ENCODE data around the gene ZNF532.

ZNF532 gene, protein sequence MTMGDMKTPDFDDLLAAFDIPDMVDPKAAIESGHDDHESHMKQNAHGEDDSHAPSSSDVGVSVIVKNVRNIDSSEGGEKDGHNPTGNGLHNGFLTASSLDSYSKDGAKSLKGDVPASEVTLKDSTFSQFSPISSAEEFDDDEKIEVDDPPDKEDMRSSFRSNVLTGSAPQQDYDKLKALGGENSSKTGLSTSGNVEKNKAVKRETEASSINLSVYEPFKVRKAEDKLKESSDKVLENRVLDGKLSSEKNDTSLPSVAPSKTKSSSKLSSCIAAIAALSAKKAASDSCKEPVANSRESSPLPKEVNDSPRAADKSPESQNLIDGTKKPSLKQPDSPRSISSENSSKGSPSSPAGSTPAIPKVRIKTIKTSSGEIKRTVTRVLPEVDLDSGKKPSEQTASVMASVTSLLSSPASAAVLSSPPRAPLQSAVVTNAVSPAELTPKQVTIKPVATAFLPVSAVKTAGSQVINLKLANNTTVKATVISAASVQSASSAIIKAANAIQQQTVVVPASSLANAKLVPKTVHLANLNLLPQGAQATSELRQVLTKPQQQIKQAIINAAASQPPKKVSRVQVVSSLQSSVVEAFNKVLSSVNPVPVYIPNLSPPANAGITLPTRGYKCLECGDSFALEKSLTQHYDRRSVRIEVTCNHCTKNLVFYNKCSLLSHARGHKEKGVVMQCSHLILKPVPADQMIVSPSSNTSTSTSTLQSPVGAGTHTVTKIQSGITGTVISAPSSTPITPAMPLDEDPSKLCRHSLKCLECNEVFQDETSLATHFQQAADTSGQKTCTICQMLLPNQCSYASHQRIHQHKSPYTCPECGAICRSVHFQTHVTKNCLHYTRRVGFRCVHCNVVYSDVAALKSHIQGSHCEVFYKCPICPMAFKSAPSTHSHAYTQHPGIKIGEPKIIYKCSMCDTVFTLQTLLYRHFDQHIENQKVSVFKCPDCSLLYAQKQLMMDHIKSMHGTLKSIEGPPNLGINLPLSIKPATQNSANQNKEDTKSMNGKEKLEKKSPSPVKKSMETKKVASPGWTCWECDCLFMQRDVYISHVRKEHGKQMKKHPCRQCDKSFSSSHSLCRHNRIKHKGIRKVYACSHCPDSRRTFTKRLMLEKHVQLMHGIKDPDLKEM (N-terminal part only)

GRCh38 chr18:58864146-58865032, at the start of gene ZNF532:
ZNF532 (plus strand) TSS chr18:58864877. CDS start in a region left out here.
- no peak within 1 kb of the TSS for H3K4me2 ChIP-seq (ENCODE audit: low read depth, low read length)

DNA sequence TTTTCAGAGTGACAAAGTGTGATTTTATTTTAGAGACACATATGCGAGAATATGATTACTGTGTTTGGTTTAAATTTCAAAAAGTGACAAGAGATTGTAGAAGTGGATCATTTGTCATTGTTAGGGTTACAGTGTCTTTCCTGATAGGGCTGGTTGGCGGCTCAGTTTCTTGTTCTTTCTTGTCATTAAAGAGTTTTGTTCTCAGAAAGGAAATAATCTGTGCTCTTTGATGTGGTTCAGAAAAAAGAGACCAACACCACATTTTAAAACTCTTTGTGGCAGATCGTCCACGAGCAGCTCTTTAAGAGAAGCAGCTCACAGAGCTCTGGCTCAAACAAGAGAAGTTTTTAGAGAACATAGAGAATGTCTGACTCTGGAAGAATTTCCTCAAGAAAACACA, 45.6 kb upstream of the ZNF532 start:
- peaks cover 58% of the 10 kb centered on the region for H3K27me3 ChIP-seq (replicated peaks; ENCODE audit: insufficient read depth, low read length)
- no peaks in the 10 kb centered on the region for H3K79me2 ChIP-seq (ENCODE audit: low read length)
- no peaks in the 10 kb centered on the region for H3K9me3 ChIP-seq (replicated peaks; ENCODE audit: insufficient read depth, low read length)
- peaks cover 12% of the 10 kb centered on the region for H3K4me1 ChIP-seq (ENCODE audit: low read length)
- H3K4me2 ChIP-seq (ENCODE audit: low read depth, low read length) = peak overlapping the region; percentile 38; the same call in 1 of the 2 replicates
- no peaks in the 10 kb centered on the region for H4K20me1 ChIP-seq (ENCODE audit: insufficient read depth, low read length)
- H3F3A ChIP-seq (ENCODE audit: insufficient read depth, low read length) = peaks cover 10% of the 10 kb centered on the region
- no peaks in the 10 kb centered on the region for H3K9me2 ChIP-seq (replicated peaks; ENCODE audit: insufficient read depth, low read length)
- no peaks in the 10 kb centered on the region for H3K36me3 ChIP-seq (replicated peaks; ENCODE audit: insufficient read depth, low read length)
- TF ChIP-seq EZH2phosphoT487 (IDR thresholded peaks at IDR 0.05; ENCODE audit: low read length) (no peak), CTCF (IDR thresholded peaks at IDR 0.05; ENCODE audit: low read length) (no peak), EZH2 (optimal IDR thresholded peaks at IDR 0.05; ENCODE audit: low read depth, low read length) (no peak)
- H2AFZ ChIP-seq (ENCODE audit: low read length) = no peak overlapping the region
- H3K27ac ChIP-seq (ENCODE audit: low read length) = no peak overlapping the region
- no peak overlapping the region for H3K9ac ChIP-seq (ENCODE audit: low read length)
- no peak overlapping the region for H3K4me3 ChIP-seq (ENCODE audit: low read length)
- DNase-seq = peak; percentile 86

More at GRCh38 chr18:58864146-58865032, at the start of gene ZNF532:
- Histone ChIP-seq H3K79me2 (ENCODE audit: low read length) (no peaks in the 10 kb centered on the region), H3F3A (ENCODE audit: insufficient read depth, low read length) (0 out of 2 replicates have a peak, but pooled peaks cover 3% of the 10 kb centered on the region), H3K9me2 (replicated peaks; ENCODE audit: insufficient read depth, low read length) (no peaks in the 10 kb centered on the region), H2AFZ (ENCODE audit: low read length) (no peak within 1 kb of the TSS), H4K20me1 (ENCODE audit: insufficient read depth, low read length) (no peaks in the 10 kb centered on the region), H3K4me3 (ENCODE audit: low read length) (no peak within 1 kb of the TSS), H3K9ac (ENCODE audit: low read length) (no peak within 1 kb of the TSS), H3K27ac (ENCODE audit: low read length) (no peak within 1 kb of the TSS), H3K27me3 (replicated peaks; ENCODE audit: insufficient read depth, low read length) (no peaks in the 10 kb centered on the region; the same call in 1 of the 2 replicates), H3K4me1 (ENCODE audit: low read length) (0 out of 2 replicates have a peak, but pooled peaks cover 3% of the 10 kb centered on the region), H3K36me3 (replicated peaks; ENCODE audit: insufficient read depth, low read length) (no peaks in the 10 kb centered on the region), H3K9me3 (replicated peaks; ENCODE audit: insufficient read depth, low read length) (no peaks in the 10 kb centered on the region)
- no peak for DNase-seq
- TF ChIP-seq EZH2phosphoT487 (IDR thresholded peaks at IDR 0.05; ENCODE audit: low read length) (no peak), EZH2 (optimal IDR thresholded peaks at IDR 0.05; ENCODE audit: low read depth, low read length) (no peak), CTCF (IDR thresholded peaks at IDR 0.05; ENCODE audit: low read length) (no peak)

DNA sequence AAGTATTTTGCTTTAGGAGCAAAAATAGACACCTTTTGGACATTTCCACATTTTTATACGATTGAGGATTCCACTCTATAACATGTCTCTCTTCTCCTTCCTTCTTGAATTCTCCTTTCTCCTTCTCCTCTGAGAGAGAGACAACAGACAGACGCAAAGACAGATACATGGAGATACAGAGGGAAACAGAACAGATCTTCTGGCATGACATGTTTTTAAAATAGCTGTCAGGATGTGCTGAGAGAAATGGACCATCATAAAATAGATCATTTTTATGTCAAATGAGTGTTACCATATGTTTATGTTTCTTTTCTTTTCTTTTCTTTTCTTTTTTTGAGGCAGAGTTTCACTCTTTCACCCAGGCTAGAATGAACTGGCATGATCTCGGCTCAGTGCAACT, 44.4 kb upstream of the ZNF532 start:
- peaks cover 10% of the 10 kb centered on the region for H3F3A ChIP-seq (ENCODE audit: insufficient read depth, low read length)
- no peak overlapping the region for H3K9ac ChIP-seq (ENCODE audit: low read length)
- no peak overlapping the region for H3K4me3 ChIP-seq (ENCODE audit: low read length)
- H2AFZ ChIP-seq (ENCODE audit: low read length) = no peak overlapping the region
- H3K27me3 ChIP-seq (replicated peaks; ENCODE audit: insufficient read depth, low read length) = peaks cover 47% of the 10 kb centered on the region
- H4K20me1 ChIP-seq (ENCODE audit: insufficient read depth, low read length) = no peaks in the 10 kb centered on the region
- TF ChIP-seq EZH2phosphoT487 (IDR thresholded peaks at IDR 0.05; ENCODE audit: low read length) (no peak), EZH2 (optimal IDR thresholded peaks at IDR 0.05; ENCODE audit: low read depth, low read length) (no peak), CTCF (IDR thresholded peaks at IDR 0.05; ENCODE audit: low read length) (no peak)
- no peaks in the 10 kb centered on the region for H3K9me3 ChIP-seq (replicated peaks; ENCODE audit: insufficient read depth, low read length)
- H3K27ac ChIP-seq (ENCODE audit: low read length) = no peak overlapping the region
- H3K79me2 ChIP-seq (ENCODE audit: low read length) = no peaks in the 10 kb centered on the region
- no peak for DNase-seq
- H3K36me3 ChIP-seq (replicated peaks; ENCODE audit: insufficient read depth, low read length) = no peaks in the 10 kb centered on the region
- H3K4me1 ChIP-seq (ENCODE audit: low read length) = peaks cover 12% of the 10 kb centered on the region
- H3K4me2 ChIP-seq (ENCODE audit: low read depth, low read length) = no peak overlapping the region
- H3K9me2 ChIP-seq (replicated peaks; ENCODE audit: insufficient read depth, low read length) = no peaks in the 10 kb centered on the region
